ENCODE results near the gene ZNF329. TPM values are rescaled to one million over a fixed set of nuclear protein-coding genes. Genes with fewer than 3 reads are reported as not detected.

The ZNF329 gene
- total RNA-seq, 1 experiment from 2014 or later: 13.1 TPM

DNA sequence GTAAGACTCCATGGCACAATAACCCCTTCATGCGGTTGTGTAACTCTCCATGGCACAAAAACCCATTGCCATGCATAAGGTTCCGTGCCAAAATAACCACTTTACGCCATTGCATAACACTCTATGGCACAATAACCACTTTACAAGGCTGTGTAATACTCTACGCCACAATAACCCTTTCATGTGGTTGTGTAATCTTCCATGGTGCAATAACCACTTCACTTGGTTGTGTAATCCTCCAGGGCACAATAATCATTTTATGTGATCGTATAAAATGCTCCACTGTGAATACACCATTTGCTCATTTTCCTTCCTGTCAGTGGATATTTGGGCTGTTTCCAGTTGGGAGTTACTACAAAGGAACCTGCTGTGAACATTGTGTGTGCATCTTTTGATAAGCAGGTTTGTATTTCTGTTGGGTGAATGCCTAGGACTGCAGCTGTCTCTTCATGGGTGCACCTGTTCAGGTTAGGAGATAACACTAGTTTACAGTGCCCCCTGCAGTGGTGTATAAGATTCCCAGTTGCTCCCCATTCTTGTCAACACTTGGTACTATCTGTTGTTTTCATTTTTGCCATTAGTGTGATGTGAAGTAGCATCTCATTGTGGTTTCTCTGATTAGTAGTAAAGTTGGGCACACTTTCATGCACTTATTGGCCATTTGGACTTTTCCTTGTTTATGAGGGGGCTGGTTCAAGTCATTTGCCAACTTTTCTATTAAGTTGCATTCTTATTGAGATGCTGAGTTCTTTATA lies 31.4 kb downstream of the ZNF329 start:
- BruUV-seq (replicated peaks): no TSS peak
- intact Hi-C loops (cut with micrococcal nuclease; ENCODE audit: unreplicated experiment): no loop called here

DNA sequence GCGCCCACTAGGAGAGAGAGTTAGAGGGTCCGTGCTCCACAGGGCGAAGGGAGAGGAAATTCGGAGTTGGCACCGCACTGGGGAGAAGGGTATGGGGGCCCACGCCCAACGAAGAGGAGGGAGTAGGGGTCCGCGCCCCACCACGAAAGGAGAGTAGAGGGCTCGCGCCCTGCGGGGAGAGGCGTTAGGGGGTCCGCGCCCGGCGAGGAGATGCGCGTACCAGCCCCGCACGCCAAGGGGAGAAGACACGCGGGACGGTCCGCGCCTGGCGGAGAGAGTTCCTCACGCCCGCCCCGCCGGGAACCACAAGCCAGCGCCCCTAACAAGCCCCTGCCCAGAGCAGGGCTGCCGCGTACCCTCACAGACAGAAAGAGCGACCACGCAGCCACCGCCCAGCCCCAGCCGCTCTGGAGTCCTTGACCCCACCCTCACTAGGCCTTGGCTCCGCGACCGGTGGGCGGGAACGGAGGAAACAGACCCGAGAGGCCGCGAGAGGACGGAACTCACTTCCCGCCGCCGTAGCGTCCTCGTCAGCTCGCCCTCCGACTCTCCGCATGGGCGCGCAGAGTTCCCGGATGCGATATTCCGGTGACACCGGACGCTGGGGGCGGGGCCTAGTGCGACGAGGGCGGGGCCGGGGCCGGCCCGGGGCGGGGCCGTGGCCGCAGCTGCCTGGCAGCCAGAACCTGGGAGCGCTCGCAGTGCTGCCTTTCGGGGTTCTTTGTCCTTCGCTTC lies 32.6 kb downstream of the ZNF329 start:
- no peak for TF ChIP-seq EZH2 (IDR thresholded peaks at IDR 0.05; ENCODE audit: borderline replicate concordance, low read depth, low read length, poor library complexity, severe bottlenecking)
- TF ChIP-seq, protein P1, sequence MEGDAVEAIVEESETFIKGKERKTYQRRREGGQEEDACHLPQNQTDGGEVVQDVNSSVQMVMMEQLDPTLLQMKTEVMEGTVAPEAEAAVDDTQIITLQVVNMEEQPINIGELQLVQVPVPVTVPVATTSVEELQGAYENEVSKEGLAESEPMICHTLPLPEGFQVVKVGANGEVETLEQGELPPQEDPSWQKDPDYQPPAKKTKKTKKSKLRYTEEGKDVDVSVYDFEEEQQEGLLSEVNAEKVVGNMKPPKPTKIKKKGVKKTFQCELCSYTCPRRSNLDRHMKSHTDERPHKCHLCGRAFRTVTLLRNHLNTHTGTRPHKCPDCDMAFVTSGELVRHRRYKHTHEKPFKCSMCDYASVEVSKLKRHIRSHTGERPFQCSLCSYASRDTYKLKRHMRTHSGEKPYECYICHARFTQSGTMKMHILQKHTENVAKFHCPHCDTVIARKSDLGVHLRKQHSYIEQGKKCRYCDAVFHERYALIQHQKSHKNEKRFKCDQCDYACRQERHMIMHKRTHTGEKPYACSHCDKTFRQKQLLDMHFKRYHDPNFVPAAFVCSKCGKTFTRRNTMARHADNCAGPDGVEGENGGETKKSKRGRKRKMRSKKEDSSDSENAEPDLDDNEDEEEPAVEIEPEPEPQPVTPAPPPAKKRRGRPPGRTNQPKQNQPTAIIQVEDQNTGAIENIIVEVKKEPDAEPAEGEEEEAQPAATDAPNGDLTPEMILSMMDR (conservative IDR thresholded peaks at IDR 0.05; ENCODE audit: low read depth, low read length): no peak
- no peaks in the 10 kb centered on the region for H3K4me1 ChIP-seq (ENCODE audit: insufficient read depth, low read length, poor library complexity, severe bottlenecking)
- ChIA-PET POLR2A (ENCODE audit: low non-redundant PET) (no interaction called here), CTCF (no interaction called here)
- H3K36me3 ChIP-seq (ENCODE audit: insufficient read depth, low read length, poor library complexity, severe bottlenecking): no peaks in the 10 kb centered on the region
- H3K4me3 ChIP-seq (ENCODE audit: low read depth, low read length, poor library complexity, severe bottlenecking): no peak overlapping the region
- H3K9me3 ChIP-seq (ENCODE audit: low read depth, low read length, poor library complexity, severe bottlenecking): peaks cover 58% of the 10 kb centered on the region
- no peaks in the 10 kb centered on the region for H3K27me3 ChIP-seq (replicated peaks; ENCODE audit: insufficient read depth, low read depth, low read length, poor library complexity)
- intact Hi-C loops (cut with micrococcal nuclease; ENCODE audit: unreplicated experiment): no loop called here
- no TSS peak for BruUV-seq (replicated peaks)
- H3K27ac ChIP-seq (ENCODE audit: low read depth, low read length, poor library complexity, severe bottlenecking): no peak overlapping the region
- DNase-seq (ENCODE audit: low spot score): no peak

More for the DNA sequence above, 31.4 kb downstream of the ZNF329 start:
- ChIA-PET CTCF (no interaction called here), POLR2A (ENCODE audit: low non-redundant PET) (no interaction called here)
- no peak for TF ChIP-seq EZH2 (IDR thresholded peaks at IDR 0.05; ENCODE audit: borderline replicate concordance, low read depth, low read length, poor library complexity, severe bottlenecking)
- TF ChIP-seq, protein P1 (conservative IDR thresholded peaks at IDR 0.05; ENCODE audit: low read depth, low read length): no peak
- DNase-seq (ENCODE audit: low spot score): no peak
- Histone ChIP-seq H3K4me3 (ENCODE audit: low read depth, low read length, poor library complexity, severe bottlenecking) (no peak overlapping the region), H3K27me3 (replicated peaks; ENCODE audit: insufficient read depth, low read depth, low read length, poor library complexity) (no peaks in the 10 kb centered on the region), H3K4me1 (ENCODE audit: insufficient read depth, low read length, poor library complexity, severe bottlenecking) (no peaks in the 10 kb centered on the region), H3K36me3 (ENCODE audit: insufficient read depth, low read length, poor library complexity, severe bottlenecking) (no peaks in the 10 kb centered on the region), H3K27ac (ENCODE audit: low read depth, low read length, poor library complexity, severe bottlenecking) (no peak overlapping the region), H3K9me3 (ENCODE audit: low read depth, low read length, poor library complexity, severe bottlenecking) (peaks cover 63% of the 10 kb centered on the region)

DNA sequence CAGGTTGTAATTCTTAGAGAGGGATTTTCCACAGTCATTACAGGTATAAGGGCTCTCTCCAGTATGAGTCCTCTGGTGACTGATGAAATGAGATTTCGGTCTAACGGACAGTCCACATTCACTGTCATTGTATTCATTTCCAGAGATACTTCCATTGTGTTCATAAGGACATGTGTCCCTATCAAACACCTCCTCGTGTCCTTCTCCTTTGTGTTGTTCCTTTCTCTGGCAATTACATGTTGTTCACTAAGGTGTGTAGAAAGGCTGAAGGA lies 42.1 kb downstream of the ZNF329 start:
- DNase-seq (ENCODE audit: low spot score): no peak
- no peaks in the 10 kb centered on the region for H3K4me1 ChIP-seq (ENCODE audit: insufficient read depth, low read length, poor library complexity, severe bottlenecking)
- POLR2A ChIA-PET (ENCODE audit: low non-redundant PET): no interaction called here
- H3K9me3 ChIP-seq (ENCODE audit: low read depth, low read length, poor library complexity, severe bottlenecking): peaks cover 63% of the 10 kb centered on the region
- CTCF ChIA-PET: no interaction called here
- H3K4me3 ChIP-seq (ENCODE audit: low read depth, low read length, poor library complexity, severe bottlenecking): no peak overlapping the region
- H3K27ac ChIP-seq (ENCODE audit: low read depth, low read length, poor library complexity, severe bottlenecking): no peak overlapping the region
- TF ChIP-seq, protein P1 (conservative IDR thresholded peaks at IDR 0.05; ENCODE audit: low read depth, low read length): no peak
- no peak for TF ChIP-seq EZH2 (IDR thresholded peaks at IDR 0.05; ENCODE audit: borderline replicate concordance, low read depth, low read length, poor library complexity, severe bottlenecking)
- no TSS peak for BruUV-seq (replicated peaks)
- H3K27me3 ChIP-seq (replicated peaks; ENCODE audit: insufficient read depth, low read depth, low read length, poor library complexity): no peaks in the 10 kb centered on the region
- H3K36me3 ChIP-seq (ENCODE audit: insufficient read depth, low read length, poor library complexity, severe bottlenecking): no peaks in the 10 kb centered on the region
- intact Hi-C loops (cut with micrococcal nuclease; ENCODE audit: unreplicated experiment): no loop called here

All from A673 (cell line).